Right forelimb (tissue), 1 donor: ENCODE data around the gene PTHLH.
A peak's percentile ranks its signal among the peaks of the same experiment; 100 is the strongest.

Experiments used
- DNase-seq: peaks from one replicate; pipeline ENCODE4 v3.0.0-alpha.2; 2018

Gene PTHLH

DNA sequence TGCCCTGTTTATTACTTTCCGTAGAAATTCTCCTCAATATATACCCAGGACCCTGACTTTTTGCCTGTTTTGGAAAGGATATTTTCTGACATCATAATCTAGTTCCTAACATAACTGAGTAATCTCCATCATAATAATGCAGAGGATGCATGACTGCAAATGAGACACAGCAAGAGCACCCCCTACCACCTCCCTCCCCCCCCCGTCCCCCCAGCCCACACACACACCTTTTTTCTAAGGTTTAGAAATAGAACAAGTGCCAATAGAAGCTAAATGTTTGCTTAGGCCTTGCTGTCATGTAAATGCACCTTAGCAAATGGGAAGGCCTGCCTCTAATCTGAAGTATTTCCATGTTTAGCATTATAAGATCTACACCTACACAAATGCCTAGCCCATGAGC, at the start of gene PTHLH:
PTHLH (minus strand) TSS at position 13 of the 400 bp plus-strand sequence. CDS start 3,239 bp downstream, outside the sequence.
- DNase-seq: no peak

DNA sequence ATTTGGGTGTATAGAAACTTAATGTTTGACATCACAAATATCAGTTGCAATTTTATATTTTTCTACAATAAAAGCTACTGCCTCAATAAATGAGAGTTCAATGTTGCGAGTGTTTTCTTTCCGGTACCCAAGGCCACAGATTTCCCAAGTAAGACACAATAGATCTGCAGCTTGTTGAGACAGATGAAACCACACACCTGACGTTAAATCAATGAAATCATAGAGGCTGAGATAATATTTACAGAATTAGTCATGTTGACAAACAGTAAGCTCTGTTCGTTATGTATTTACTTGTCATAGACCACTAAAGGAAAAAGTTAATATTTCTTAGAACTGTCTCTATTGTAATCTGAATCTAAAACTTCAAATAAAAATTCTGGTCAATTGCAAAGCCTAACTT, 49.2 kb upstream of the PTHLH start:
- no peak for DNase-seq

DNA sequence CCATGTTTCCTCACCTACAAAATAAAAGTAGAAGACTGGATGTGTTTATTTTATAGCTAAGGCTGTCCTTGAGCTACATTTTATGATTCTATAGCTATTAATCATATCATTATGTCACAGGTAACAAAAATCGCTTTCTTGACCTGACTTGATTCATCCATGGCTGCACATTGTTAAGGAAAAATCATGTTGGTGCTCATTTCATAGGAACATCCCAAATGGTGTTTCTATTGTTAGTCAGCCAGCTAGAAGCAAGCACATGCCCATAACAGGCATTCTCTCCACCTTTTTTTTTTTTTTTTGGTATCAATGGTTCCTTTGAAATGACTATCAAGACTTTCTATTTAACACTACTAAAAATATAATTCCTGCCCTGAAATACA, 45.3 kb upstream of the PTHLH start:
- DNase-seq: no peak

DNA sequence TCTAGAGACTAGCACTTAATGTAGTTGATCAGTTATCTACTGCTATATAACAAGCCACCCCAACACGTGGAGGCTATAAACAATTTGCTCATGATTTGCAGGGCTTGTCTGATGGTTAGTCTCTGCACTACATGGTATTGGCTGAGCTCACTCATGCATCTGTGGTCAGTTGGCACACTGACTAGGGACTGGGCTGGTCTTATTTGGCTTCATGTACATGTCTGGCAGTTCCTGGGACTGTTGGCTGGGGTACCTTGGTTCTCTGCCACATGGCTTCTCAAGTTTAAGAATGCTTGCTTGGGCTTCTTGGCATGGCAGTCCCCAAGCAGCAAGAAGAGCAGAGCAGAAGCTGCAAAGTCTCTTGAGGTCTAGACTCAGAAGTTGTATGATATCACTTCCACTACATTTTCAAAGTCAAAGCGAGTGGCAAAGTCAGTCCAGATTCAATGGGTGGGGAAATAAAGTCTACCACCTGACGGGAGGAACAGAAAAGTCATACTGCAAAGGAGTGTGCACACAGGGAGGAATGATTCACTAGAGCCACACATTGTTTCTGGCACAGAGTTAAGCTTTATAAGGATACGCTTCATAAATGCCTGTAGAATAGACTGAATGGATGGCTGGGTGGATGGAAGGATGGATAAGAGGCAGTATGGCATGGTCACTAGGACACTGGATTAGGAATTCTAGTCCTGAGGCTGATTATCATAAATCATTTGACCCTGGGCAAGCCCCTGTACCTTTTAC, 44.8 kb upstream of the PTHLH start:
- no peak for DNase-seq

DNA sequence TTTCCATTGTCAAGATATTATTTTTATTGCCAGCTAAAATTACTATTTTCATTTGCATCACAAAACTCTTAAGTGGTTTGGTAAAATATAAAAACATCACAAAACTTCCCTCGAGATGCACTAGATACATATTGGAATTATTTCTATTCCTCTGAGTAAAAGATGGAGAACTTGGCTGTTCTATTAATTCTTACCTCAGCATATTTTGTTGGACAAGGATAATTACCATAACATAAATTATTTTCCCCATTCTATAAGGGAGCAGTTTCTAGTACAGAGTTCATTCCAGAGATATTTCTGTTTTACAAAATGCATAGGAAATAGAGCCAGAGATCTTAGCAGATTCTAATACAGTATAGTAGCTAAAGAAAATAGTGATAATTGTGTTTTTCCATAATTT, 42.6 kb upstream of the PTHLH start:
- no peak for DNase-seq

DNA sequence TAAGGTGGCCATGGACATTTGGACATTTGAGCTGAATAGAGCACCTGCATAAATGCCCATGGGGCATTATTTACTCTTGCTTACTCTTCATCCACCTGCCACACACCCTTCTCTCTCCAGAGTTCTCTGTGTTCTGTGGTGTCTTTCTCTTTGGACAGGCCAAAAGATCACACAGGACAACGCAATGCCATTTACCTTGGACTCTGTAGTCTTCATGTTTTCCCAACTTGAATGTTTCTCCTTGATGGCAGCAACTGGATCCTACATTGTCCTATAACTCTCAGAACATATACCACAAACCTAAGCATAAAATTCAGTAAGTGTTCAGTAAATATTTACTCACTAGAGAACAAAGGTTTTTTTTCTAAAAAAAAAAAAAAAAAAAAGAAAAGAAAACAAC, 41.7 kb upstream of the PTHLH start:
- no peak for DNase-seq

DNA sequence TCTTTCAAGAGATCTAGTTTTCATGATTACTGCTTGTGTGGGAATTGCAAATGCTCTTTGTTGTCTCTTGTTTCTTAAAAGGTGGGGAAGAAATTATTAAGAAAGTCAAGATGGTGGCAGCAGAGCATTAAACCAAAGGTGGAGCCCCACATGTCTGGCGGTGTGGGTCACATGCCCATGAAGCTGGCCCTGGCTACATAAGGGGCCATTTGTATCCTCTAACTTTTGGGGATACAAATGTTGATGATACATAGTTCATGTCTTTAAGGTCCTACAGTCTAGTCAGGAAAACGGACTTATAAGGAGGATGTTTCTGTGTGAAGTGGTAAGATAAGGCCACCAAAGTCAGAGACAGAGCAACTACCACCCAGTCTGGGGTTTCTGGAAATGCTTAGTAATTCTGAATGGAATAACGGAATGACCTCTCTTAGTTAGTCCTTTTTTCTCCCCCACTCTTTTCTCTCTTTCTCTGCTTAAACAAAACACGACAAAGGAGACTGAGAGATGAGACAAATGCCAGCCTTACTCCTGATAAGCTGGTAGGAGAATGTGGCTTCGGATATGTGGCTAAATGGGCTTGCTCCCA, 39.9 kb upstream of the PTHLH start:
- no peak for DNase-seq

DNA sequence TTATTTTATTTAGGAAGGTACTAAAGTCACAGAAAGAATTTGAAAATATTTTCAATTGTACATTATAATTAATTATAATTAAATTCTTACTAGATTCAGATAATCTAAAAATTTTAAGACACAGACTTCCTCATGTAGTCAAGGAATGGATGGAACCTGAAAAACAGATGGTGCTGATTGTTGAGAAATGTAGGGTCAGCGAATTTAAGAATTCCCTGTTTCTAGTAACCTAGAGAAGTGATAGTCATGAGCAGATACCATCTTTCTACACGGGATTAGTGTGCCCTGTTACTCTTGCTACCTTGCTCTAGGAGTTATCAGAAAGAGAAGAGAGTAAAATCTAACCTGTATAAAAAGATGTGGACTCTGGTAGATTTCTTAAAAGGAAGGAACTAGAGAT, 37.5 kb upstream of the PTHLH start:
- no peak for DNase-seq

DNA sequence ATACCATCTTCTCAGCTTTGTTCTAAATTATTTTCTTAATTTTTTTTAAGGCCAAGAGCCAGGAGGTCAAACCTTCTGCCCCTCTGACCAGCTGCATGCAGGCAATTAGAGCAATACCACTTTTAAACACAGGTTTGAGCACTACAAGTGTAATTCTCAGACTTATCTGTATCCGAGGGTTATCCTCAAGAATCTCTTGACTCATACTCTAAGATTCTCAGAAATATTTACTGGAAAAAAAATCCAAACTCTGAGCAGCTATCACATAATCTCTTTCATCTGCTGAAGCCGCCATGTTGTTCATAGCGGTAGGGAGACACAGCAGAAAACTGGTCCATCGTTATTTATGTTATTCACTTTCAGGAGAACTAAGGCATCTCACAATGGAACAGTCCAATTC, 27.4 kb upstream of the PTHLH start:
- DNase-seq: no peak

DNA sequence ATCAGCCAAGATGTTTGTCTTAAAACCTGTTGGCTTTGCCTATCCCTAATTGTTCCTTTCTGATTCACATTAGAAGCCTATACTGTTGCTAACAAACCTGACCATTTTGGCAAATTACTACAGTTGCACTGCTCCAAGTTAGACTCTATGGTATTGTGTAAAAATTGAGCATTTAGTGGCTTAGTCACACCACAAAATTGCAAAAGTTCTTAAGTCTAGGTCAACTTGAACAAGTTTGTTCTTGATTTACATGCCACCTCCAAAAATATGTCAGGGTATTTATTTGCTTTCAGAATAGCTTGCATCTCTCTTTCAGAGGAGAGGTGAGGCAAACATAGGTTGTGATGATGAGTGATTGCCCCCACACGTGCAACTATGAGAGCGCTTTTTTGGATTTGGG, 27.0 kb upstream of the PTHLH start:
- no peak for DNase-seq

DNA sequence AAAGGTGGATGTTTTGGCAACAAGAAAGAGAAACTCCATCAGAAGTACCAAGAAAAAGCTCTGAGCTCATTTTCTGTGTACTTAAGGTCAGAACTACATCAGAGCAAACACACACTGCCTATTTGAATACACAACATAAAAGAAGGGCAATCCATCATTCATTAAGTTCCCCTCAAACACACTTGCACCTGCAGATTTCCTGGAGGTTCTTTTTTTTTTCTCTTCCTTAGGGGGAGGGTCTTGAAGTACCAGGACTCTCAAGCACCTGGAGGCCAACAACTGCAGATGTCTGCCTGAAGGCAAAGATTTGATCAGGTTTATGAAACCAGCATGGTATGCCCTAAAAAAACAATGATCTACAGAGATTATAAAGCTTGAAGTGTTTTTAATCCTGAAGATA, 26.1 kb upstream of the PTHLH start:
- DNase-seq: no peak

DNA sequence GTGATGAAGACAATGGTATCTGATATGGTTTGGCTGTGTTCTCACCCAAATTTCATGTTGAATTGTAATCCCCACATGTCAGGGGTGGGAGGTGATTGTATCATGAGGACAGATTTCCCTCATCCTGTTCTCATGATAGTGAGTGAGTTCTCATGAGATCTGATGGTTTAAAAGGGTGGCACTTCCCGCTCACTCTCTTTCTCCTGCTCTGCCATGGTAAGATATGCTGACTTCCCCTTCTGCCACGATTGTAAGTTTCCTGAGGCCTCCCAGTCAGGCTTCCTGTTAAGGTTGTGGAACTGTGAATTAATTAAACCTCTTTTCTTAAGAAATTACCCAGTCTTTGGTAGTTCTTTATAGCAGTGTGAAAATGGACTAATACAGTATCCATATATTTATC, 25.6 kb upstream of the PTHLH start:
- DNase-seq: no peak

DNA sequence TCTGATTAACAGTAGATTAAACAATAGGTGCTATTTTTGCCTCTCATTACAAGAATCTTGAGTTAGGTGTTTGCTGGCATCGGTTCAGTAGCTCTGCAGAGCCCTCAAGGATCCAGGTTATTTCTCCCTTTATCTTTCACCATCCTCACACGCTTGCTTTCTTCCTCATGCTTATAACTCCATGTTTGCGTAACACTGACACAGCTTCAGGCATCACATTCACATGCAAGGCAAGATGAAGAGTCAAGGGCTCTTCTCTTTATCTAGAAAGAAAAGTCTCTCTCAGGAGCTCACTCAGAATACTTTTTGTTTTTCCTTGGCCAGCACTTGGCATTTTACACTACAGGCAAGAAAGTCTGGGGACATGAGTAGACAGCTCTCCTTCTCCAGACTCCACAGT, 24.2 kb upstream of the PTHLH start:
- no peak for DNase-seq

DNA sequence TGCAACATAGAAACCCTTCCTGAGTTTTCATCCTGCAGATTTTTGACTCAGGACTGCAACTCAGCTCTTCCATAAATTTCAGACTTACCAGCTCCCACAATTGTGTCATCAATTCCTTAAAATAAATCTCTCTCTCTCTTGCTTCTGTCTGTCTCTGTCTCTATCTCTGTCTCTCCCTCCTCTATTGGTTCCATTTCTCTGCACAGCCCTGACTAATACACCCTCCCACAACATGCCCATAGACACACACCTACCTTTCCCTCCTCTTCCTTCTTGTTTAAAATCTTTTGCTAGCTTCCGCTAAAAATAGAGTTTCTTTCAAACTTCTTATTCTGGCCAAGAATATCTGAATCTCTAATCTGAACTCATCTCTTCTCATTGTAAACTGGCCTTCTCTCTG, 22.9 kb upstream of the PTHLH start:
- no peak for DNase-seq

DNA sequence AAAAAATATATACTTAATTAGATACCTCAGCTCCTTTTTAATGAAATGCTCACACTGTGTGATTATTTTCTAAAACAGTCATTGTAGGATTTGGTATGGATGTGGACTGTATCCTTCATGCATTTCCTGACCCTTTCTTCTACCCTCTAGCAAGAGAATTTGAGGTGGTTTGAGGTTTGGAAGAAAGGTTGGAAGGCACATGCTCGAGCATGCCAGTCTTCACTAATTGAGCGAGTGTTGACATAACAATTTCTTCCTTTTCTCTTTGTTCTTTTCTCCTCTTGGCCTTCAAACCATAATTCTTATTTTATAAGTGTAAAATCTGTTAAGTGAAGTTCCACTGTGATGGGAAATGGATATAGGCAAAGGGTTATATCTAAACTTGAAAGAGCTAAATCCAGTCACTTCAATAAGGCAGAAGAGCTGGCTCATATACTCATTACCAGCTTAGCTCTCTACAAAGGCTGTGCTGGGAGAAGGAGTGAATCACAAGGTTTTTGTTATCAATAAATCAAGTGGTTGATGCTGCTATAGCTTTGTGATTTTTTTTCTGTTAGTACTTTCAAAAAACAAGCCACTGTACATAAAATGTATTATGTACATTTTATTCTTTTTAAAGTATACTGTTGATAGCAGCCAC, 16.2 kb upstream of the PTHLH start:
- no peak for DNase-seq

DNA sequence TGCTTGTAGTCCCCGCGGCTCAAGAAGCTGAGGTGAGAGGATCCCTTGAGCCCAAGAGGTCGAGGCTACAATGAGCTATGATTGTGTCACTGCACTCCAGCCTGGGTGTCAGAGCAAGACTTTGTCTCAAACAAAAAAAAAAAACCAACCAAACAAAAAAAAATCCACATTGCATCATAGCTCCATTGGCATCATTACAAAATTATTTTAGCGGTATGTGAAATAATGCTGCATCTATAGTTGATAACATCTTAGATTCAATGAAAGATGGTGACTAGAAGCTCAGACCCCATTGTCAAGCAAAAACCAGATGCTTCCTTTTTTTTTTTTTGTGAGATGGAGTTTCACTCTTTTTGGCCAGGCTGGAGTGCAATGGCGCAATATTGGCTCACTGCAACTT, 14.8 kb upstream of the PTHLH start:
- no peak for DNase-seq

DNA sequence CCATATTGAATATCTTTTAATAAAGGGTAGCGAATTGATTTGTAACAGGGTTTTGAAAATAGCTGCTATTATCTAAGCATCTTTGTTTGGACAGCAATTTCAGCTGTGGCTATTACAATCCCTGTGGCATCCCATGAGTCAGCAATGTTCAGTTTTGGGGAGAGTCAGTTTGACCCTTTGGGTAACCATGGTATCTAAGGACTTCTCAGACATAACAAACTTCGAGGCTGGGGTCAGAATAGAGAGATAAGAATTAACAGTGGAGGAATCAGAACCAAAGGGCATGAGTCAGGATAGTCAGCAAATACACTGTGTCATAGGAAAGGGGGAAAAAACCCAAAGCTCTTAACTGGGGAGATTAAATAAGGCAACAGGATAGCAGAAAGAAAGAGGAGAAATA, 11.7 kb upstream of the PTHLH start:
- no peak for DNase-seq

DNA sequence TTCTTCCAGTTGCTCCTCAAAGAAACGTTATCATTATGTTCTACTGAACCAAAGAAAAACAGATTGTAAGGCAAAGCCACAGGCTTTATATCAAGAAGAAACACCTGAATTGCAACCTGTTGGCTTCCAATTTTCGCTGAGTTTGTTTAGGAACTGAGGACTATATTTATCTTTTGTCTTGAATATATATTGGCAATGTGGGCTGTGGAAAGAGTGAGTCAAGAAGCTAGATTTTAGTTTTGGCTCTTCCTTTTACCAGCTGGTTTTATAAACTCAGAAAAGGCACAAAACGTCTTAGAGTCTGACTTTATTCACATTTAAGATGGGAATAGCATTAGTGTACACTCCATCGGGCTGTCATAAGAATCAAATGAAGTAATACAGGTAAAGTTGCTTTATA, 10.4 kb upstream of the PTHLH start:
- no peak for DNase-seq

DNA sequence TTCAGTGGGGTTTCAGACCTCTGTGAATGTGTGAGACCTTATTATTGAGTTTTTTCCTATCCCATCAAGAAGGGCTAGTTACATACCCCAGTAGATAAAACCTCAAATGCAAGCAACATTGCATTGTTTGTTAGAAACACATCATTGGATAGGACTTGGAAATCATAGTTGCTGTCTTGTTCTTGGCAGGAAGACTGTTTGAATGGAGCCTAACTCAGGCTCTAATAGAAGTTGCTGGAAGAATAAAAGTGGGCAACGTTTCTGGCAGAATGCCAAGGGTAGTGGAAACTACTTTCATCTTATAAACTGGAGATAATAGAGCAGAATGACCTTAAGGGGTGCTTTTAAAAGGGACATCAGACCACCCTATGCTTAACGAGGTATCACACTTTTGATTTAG, 9.9 kb upstream of the PTHLH start:
- DNase-seq: no peak

DNA sequence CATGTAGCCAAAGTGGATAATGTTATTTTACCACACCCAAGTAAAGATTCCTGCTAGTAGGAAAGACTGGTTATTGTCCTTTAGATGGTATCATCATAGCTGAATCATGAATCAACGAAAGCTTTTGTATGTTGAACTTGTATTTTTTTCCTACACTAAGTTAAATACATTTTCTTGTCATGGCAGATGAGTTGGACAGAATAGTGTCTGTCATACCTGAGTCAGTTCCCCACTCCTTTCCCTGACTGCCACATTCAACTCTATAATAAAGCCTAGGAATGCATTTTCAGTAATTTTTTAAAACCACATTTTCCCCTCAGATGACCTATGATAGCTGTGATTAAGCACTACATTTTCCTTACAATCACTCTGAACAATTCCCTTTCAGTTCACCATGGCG, 9.3 kb upstream of the PTHLH start:
- no peak for DNase-seq

DNA sequence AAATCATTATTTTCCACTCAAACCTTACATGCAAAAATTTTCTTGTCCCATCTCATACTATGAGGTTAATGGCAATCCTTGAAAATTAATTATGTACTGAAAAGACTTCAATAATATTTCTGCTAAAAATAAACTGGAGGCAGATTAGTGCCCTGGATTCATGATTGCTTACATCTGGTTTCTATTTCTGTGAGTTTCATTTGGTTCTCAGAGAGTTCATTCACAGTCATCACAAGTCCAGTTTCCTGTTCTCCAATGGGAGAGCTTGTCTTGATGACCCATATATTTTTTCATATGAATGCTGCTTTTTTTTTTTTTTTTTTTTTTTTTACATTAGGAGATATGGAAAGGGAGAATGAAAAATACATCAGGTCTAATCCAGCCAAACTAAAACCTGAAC, 6.6 kb upstream of the PTHLH start:
- no peak for DNase-seq

DNA sequence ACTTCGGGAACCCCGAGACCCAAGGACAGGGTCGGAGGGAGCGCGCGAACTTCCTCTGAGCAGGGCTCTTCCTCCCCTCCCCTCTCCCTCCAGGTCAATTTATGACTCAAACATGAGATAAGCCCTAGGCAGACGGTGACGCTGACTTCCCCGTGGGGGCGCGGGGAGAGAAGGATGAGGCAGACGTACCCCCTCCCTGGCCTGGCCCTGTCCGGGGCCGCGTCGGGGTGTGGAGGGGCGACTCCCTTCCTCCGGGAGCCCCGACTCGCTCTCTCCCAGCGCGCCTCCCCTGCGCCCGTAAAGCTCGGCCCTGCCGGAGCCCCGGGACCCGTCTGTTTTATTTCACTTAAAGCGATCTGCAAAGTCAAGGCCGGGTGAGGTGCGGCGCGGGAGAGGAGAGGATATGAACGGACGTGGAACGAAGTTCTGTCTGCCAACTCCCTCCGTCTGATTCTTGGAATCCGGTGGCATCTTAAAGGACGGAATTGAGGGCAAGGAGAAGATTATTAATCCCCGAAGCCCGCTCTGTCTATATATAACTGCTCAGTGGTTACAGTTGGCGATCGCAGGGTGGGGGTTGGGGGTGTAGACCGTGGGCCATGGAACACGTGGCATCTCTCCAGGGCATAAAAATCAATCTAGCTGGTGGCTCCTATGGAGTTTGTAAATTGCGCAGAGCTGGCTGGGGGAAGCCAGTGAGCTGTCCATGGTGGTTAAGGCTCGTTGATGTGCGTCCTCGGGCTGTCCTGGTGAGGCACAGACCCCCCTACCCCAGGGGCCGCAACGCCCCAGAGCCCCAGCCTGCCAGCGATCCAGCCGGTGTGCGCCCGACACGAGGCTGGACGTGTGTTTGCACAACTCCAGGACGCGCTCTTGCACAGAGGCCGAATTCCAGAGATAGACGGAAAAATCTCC, 2.9 kb upstream of the PTHLH start:
- DNase-seq: peak; percentile 78

DNA sequence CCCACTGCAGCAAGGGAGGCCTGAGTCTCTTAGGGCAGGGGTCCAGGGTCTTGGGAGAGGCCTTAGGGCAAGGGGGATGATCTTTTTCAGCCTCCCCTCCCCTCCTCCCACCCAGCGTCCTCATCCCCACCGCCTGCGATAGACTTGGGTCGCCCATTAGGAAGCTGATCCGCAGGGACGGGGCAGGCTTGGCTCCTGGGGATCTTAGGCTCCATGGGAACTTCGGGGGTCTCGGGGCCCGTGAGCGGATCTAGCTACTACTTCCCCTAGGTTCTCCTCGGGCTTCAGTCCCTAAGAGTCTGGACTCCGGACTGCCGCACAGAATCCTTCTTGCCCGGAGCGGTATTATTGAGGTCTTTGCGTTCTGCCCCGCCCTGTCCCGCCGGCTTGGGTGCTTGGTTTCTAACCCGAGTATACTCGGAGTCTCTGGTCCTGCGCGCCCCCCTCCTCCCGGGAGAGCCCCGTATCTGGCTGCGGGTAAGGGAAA, 2.2 kb upstream of the PTHLH start:
- no peak for DNase-seq
